Measurements from ENCODE around the gene GPRIN2.

DNA sequence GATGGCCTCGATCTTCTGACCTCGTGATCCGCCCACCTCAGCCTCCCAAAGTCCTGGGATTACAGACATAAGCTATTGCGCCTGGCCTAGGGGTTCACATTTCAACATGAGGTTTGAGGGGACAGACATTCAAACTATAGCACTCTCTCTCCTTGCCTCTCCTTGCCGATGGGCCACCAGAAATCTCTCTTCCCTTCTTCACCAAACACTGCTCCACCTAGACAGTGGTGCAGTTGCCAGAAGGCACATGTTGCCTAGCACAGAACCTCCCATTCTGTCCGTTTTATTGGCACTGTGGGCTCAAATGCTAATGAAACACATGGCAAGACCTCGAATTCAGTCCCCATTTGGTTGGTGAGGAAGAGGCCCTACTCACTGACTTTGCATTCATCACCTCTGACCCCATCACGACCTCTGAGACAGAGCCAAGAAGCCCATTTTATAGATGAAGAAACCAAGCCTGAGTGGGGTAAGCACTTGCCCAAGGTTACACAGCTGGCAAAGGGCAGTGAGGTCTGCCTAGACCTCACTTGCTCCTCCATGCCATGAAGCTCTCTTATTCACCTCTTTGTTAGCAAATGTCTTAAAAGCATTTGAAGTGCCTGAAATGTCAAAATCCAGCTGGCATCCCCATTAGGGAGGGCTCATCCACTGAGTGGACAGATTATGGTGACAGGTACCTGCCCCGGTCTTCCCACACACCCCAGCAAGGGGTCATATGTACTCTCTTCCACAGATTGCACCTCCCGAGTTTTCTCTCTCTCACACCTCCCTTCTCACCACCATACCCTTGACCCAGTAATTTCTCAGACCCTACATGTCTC lies 34.0 kb downstream of the GPRIN2 start:
- TF ChIP-seq, protein P1, sequence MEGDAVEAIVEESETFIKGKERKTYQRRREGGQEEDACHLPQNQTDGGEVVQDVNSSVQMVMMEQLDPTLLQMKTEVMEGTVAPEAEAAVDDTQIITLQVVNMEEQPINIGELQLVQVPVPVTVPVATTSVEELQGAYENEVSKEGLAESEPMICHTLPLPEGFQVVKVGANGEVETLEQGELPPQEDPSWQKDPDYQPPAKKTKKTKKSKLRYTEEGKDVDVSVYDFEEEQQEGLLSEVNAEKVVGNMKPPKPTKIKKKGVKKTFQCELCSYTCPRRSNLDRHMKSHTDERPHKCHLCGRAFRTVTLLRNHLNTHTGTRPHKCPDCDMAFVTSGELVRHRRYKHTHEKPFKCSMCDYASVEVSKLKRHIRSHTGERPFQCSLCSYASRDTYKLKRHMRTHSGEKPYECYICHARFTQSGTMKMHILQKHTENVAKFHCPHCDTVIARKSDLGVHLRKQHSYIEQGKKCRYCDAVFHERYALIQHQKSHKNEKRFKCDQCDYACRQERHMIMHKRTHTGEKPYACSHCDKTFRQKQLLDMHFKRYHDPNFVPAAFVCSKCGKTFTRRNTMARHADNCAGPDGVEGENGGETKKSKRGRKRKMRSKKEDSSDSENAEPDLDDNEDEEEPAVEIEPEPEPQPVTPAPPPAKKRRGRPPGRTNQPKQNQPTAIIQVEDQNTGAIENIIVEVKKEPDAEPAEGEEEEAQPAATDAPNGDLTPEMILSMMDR (conservative IDR thresholded peaks at IDR 0.05 in 1 of 2, IDR thresholded peaks at IDR 0.05 in 1 of 2; ENCODE audit: extremely low read depth in 1 of 2, insufficient read depth in 1 of 2, low read depth in 1 of 2, low read length in 2 of 2): no peak
- TF ChIP-seq EZH2 (IDR thresholded peaks at IDR 0.05; ENCODE audit: borderline replicate concordance, low read length): no peak

Measured in mammary epithelial cell (primary cell).